ENCODE measurements around the gene SLC6A11. TPM values are rescaled to one million over a fixed set of nuclear protein-coding genes. Genes with fewer than 3 reads are reported as not detected.

Gene SLC6A11
- total RNA-seq, 1 experiment from 2014 or later, result 0.85 TPM

DNA sequence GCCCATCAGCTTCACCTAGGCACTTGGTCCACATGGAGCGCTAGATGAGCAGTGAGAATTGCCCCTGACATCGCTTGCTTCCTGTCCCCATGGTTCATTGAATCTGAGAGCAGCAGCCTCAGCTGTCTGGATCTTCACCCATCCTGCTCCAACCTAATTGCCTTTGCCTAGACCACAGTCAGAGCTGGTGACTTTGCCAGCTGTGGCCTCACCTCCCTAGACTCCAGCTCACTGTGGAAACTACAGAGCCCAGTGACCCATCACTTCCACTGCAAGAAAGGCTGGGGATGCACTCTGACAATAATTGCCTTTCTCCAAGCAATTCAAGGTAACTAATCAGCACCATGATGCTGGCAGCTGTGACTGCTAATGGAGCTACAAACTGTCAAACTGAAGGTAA, 145.9 kb downstream of the SLC6A11 start:
- Mint-ChIP-seq H3K9me3 (0 out of 2 replicates have a peak, but pooled peaks cover 3% of the 10 kb centered on the region), H3K4me3 (no peak overlapping the region), H3K36me3 (no peaks in the 10 kb centered on the region), H3K27ac (no peak overlapping the region), H3K27me3 (ENCODE audit: low read depth) (peaks cover 5% of the 10 kb centered on the region), H3K4me1 (no peaks in the 10 kb centered on the region)
- POLR2A ChIA-PET, result no interaction called here
- TF ChIP-seq, protein P1, sequence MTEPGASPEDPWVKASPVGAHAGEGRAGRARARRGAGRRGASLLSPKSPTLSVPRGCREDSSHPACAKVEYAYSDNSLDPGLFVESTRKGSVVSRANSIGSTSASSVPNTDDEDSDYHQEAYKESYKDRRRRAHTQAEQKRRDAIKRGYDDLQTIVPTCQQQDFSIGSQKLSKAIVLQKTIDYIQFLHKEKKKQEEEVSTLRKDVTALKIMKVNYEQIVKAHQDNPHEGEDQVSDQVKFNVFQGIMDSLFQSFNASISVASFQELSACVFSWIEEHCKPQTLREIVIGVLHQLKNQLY (CRISPR knock-in tag; IDR thresholded peaks at IDR 0.05), result no peak
- ATAC-seq, result no peak
- no peak for DNase-seq (ENCODE audit: low spot score)
- CTCF ChIA-PET, result interaction anchor here (0.7 to 2.2 kb wide), 5 partner anchors 11 to 189 kb away, joined by 3 to 8 read pairs (median 4); no protein-coding TSS in a partner anchor

GRCh38 chr3:10962481-10963036, 146.5 kb downstream of the SLC6A11 start:
- H3K27me3 Mint-ChIP-seq (ENCODE audit: low read depth), result peaks cover 5% of the 10 kb centered on the region
- H3K36me3 Mint-ChIP-seq, result no peaks in the 10 kb centered on the region
- no peak overlapping the region for H3K27ac Mint-ChIP-seq
- peaks cover 3% of the 10 kb centered on the region for H3K4me1 Mint-ChIP-seq
- 0 out of 2 replicates have a peak, but pooled peaks cover 3% of the 10 kb centered on the region for H3K9me3 Mint-ChIP-seq
- H3K4me3 Mint-ChIP-seq, result no peak overlapping the region
- DNase-seq (ENCODE audit: low spot score) (no peak), ATAC-seq (no peak)
- no peak for TF ChIP-seq GTF2I (CRISPR knock-in tag; conservative IDR thresholded peaks at IDR 0.05)
- TF ChIP-seq FOXJ3 (CRISPR knock-in tag; IDR thresholded peaks at IDR 0.05; ENCODE audit: borderline replicate concordance), result no peak
- TF ChIP-seq, protein P2, sequence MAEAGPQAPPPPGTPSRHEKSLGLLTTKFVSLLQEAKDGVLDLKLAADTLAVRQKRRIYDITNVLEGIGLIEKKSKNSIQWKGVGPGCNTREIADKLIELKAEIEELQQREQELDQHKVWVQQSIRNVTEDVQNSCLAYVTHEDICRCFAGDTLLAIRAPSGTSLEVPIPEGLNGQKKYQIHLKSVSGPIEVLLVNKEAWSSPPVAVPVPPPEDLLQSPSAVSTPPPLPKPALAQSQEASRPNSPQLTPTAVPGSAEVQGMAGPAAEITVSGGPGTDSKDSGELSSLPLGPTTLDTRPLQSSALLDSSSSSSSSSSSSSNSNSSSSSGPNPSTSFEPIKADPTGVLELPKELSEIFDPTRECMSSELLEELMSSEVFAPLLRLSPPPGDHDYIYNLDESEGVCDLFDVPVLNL (CRISPR knock-in tag; IDR thresholded peaks at IDR 0.05; ENCODE audit: borderline replicate concordance, low read depth), result no peak
- no peak for TF ChIP-seq HMGA2 (CRISPR knock-in tag; IDR thresholded peaks at IDR 0.05)
- TF ChIP-seq, protein P3, sequence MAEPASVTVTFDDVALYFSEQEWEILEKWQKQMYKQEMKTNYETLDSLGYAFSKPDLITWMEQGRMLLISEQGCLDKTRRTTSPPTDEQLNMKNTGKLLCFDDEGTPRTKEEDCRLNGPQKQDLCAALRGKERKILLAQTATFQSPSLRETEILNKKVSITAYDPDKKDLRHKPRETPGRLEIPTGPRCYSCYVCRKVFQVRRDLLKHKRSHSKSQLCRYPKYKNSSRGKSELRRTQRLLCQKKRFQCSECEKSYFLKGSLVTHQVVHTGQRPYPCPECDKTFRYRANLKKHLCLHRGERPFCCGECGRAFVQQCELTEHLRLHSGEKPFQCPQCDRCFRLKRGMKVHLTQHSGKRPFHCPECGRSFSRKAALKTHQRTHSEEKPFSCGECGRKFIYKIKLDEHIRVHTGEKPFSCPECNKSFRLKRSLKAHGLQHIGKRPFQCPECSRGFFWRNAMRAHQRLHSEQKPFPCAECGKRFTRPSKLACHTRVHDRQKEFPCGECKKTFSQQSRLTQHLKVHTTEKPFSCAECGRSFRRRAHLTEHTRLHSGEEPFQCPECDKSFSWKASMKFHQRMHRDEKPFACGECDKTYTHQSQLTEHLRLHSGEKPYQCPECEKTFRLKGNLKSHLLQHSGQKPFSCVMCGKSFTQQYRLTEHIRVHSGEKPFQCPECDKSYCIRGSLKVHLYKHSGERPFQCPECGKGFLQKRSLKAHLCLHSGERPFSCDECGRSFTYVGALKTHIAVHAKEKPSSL (CRISPR knock-in tag; conservative IDR thresholded peaks at IDR 0.05), result no peak
- no peak for TF ChIP-seq TCF7 (CRISPR knock-in tag; IDR thresholded peaks at IDR 0.05; ENCODE audit: low read depth)
- TF ChIP-seq ZBTB21 (CRISPR knock-in tag; IDR thresholded peaks at IDR 0.05; ENCODE audit: borderline replicate concordance), result no peak
- TF ChIP-seq ZNF281 (CRISPR knock-in tag; IDR thresholded peaks at IDR 0.05), result no peak
- no peak for TF ChIP-seq SMAD3 (CRISPR knock-in tag; IDR thresholded peaks at IDR 0.05; ENCODE audit: borderline replicate concordance)
- TF ChIP-seq, protein P4, sequence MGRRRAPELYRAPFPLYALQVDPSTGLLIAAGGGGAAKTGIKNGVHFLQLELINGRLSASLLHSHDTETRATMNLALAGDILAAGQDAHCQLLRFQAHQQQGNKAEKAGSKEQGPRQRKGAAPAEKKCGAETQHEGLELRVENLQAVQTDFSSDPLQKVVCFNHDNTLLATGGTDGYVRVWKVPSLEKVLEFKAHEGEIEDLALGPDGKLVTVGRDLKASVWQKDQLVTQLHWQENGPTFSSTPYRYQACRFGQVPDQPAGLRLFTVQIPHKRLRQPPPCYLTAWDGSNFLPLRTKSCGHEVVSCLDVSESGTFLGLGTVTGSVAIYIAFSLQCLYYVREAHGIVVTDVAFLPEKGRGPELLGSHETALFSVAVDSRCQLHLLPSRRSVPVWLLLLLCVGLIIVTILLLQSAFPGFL (CRISPR knock-in tag; IDR thresholded peaks at IDR 0.05; ENCODE audit: borderline replicate concordance), result no peak
- no peak for TF ChIP-seq NR3C1 (CRISPR knock-in tag; conservative IDR thresholded peaks at IDR 0.05; ENCODE audit: low read depth)
- no peak for TF ChIP-seq JAZF1 (CRISPR knock-in tag; IDR thresholded peaks at IDR 0.05)
- no peak for TF ChIP-seq ZMAT4 (CRISPR knock-in tag; IDR thresholded peaks at IDR 0.05)
- no peak for TF ChIP-seq ZNF396 (CRISPR knock-in tag; IDR thresholded peaks at IDR 0.05; ENCODE audit: borderline replicate concordance)
- TF ChIP-seq, protein P1 (CRISPR knock-in tag; IDR thresholded peaks at IDR 0.05), result no peak
- CTCF ChIA-PET, result interaction anchor here (0.6 to 2.2 kb wide), 6 partner anchors 11 to 190 kb away, joined by 3 to 8 read pairs (median 4); no protein-coding TSS in a partner anchor
- POLR2A ChIA-PET, result interaction anchor here (0.6 to 0.7 kb wide), 2 partner anchors 52 to 601 kb away, joined by 3 to 5 read pairs; no protein-coding TSS in a partner anchor

Measured in WTC11 (cell line).